ENCODE data around the gene CTXND1.

DNA sequence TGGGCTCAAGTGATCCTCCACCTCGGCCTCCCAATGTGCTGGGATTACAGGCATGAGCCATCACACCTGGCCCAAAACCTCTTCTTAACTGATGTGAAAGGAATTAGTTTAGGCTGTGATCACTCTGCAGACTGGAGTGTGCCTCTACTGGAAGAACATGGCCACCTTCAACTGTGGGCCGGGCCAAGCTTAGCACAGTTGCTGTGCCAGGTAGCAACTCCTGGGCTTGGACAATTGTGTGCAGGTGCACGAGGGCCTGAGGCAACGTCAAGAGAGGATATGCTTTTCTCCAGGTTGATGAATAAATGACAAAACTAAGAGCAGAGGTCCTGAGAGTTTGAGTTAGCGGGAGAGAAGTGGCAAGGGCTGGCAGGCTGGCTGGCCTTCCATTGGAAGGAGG is 92.7 kb downstream of the CTXND1 start:
- TF ChIP-seq CTCF (IDR thresholded peaks at IDR 0.05): no peak
- no peak for TF ChIP-seq POLR2AphosphoS5 (IDR thresholded peaks at IDR 0.05)
- TF ChIP-seq POLR2A (IDR thresholded peaks at IDR 0.05): no peak
